GM12878 (cell line): Measurements from ENCODE around the gene TMEM120B. TPM values are rescaled to one million over a fixed set of nuclear protein-coding genes. Genes with fewer than 3 reads are reported as not detected.
A peak's percentile ranks its signal among the peaks of the same experiment; 100 is the strongest.

Experiments
- ATAC-seq: fragments of 200-7000 bp; cut with Tn5 transposase; 3 replicates; pipeline ENCODE4 v1.9.1; 2020; ENCODE audit warnings: mild to moderate bottlenecking, moderate library complexity
- BruUV-seq: library from RNA; stranded (reverse); fragments of 400-500 nt; replicated peaks from 2 replicates; lab custom pipeline; 2021; lab: Mats Ljungman, UMichigan
- CTCF ChIA-PET: fragments of 300-600 bp; sonication (Branson Sonifier 250); formaldehyde crosslinking; extraction: SDS; loops from one replicate; lab custom pipeline; 2021; ENCODE audit warnings: inconsistent platforms; lab: Yijun Ruan, JAX
- POLR2A ChIA-PET: fragments of 350-600 bp; formaldehyde crosslinking; extraction: SDS; loops from one replicate; lab custom pipeline; 2021; ENCODE audit warnings: inconsistent platforms; lab: Charles Lee
- RAD21 ChIA-PET: fragments of 300-600 bp; sonication (Branson Sonifier 250); formaldehyde crosslinking; loops from one replicate; lab custom pipeline; 2023; ENCODE audit warnings: antibody characterized with exemption; ENCODE audit not compliant: unreplicated experiment; lab: Charles Lee
- SMC1A ChIA-PET: fragments of 300-600 bp; sonication (Branson Sonifier 250); formaldehyde crosslinking; loops from one replicate; lab custom pipeline; 2023; ENCODE audit not compliant: unreplicated experiment, uncharacterized antibody; lab: Charles Lee
- DNase-seq: peaks from one replicate; pipeline ENCODE4 v3.0.0-alpha.2; 2011; ENCODE audit warnings: low read depth, low spot score
- FAIRE-seq: peaks from 3 replicates; lab custom pipeline; 2011; peaks lifted over from hg19 to GRCh38; lab: Jason Lieb, UNC
- H2AFZ ChIP-seq: 2 replicates; pipeline ENCODE4 v1.6.0; 2011; ENCODE audit warnings: low read depth, low read length, control low read depth; ENCODE audit not compliant: control insufficient read depth
- H3K27ac ChIP-seq: 2 replicates; pipeline ENCODE4 v1.5.1; 2011; ENCODE audit warnings: control low read depth; ENCODE audit not compliant: control insufficient read depth, insufficient read depth
- H3K27me3 ChIP-seq, 2 experiments: replicated peaks in 1 of 2; 2 replicates each; pipeline versions ENCODE4 v1.6.0 to v1.6.1; 2011; ENCODE audit warnings: low read length in 1 of 2; ENCODE audit not compliant: control insufficient read depth in 2 of 2, insufficient read depth in 2 of 2
- H3K36me3 ChIP-seq, 2 experiments: 2 replicates each; pipeline ENCODE4 v1.5.1; 2011; ENCODE audit warnings: low read length in 1 of 2; ENCODE audit not compliant: control insufficient read depth in 2 of 2, insufficient read depth in 2 of 2
- H3K4me1 ChIP-seq: 2 replicates; pipeline ENCODE4 v1.6.1; 2011; ENCODE audit warnings: mild to moderate bottlenecking, low read length, moderate library complexity, mixed read lengths; ENCODE audit not compliant: control insufficient read depth, insufficient read depth
- H3K4me2 ChIP-seq: 2 replicates; pipeline ENCODE4 v1.6.0; 2011; ENCODE audit warnings: control low read depth; ENCODE audit not compliant: control insufficient read depth, insufficient read depth
- H3K4me3 ChIP-seq: fragments of 200-600 bp; sonication (generic); 2 replicates; pipeline ENCODE4 v1.5.1; 2016
- H3K79me2 ChIP-seq: 2 replicates; pipeline ENCODE4 v1.6.0; 2011; ENCODE audit warnings: low read length; ENCODE audit not compliant: control insufficient read depth, insufficient read depth
- H3K9ac ChIP-seq: 2 replicates; pipeline ENCODE4 v1.8.0; 2011; ENCODE audit warnings: low read length, control low read depth, mixed read lengths; ENCODE audit not compliant: control insufficient read depth, insufficient read depth
- H3K9me3 ChIP-seq: replicated peaks from 3 replicates; pipeline ENCODE4 v1.5.1; 2011; ENCODE audit warnings: mild to moderate bottlenecking, low read length; ENCODE audit not compliant: control insufficient read depth, insufficient read depth
- H4K20me1 ChIP-seq: 2 replicates; pipeline ENCODE4 v1.6.0; 2011; ENCODE audit not compliant: control insufficient read depth, insufficient read depth
- CTCF ChIP-seq, 3 experiments: IDR thresholded peaks in 2 of 3; conservative IDR thresholded peaks in 1 of 3; 2 replicates each; pipeline ENCODE4 v1.5.1; 2011; ENCODE audit warnings: low read depth in 3 of 3, low read length in 3 of 3, mild to moderate bottlenecking in 3 of 3, control low read depth in 2 of 3, moderate library complexity in 2 of 3, inconsistent platforms in 1 of 3, mixed read lengths in 1 of 3; ENCODE audit not compliant: control insufficient read depth in 2 of 3, insufficient read depth in 1 of 3; ENCODE audit errors: extremely low read depth in 1 of 3
- EED ChIP-seq: sonication (generic); IDR thresholded peaks from 2 replicates; pipeline ENCODE4 v1.6.1; 2016; ENCODE audit warnings: antibody characterized with exemption, low read depth
- GATAD2B ChIP-seq: fragments of 450-650 bp; conservative IDR thresholded peaks from 2 replicates; pipeline ENCODE4 v1.6.1; 2017; ENCODE audit warnings: low read depth, mild to moderate bottlenecking, moderate library complexity
- HCFC1 ChIP-seq: fragments of 150-350 bp; IDR thresholded peaks from 2 replicates; pipeline ENCODE4 v1.6.1; 2014; ENCODE audit warnings: low read length
- NFIC ChIP-seq: IDR thresholded peaks from 2 replicates; pipeline ENCODE4 v1.6.1; 2012; ENCODE audit warnings: low read depth, mild to moderate bottlenecking, inconsistent platforms, low read length, moderate library complexity
- NFYA ChIP-seq: IDR thresholded peaks from 2 replicates; pipeline ENCODE4 v1.6.1; 2011; ENCODE audit warnings: low read depth, mild to moderate bottlenecking, low read length, improper control_type of control experiment, borderline replicate concordance
- NRF1 ChIP-seq: conservative IDR thresholded peaks from 2 replicates; pipeline ENCODE4 v1.6.1; 2011; ENCODE audit warnings: mild to moderate bottlenecking, low read depth, low read length, improper control_type of control experiment
- PML ChIP-seq: IDR thresholded peaks from 2 replicates; pipeline ENCODE4 v1.6.1; 2012; ENCODE audit warnings: low read length, inconsistent platforms
- POLR2A ChIP-seq: IDR thresholded peaks from 2 replicates; pipeline ENCODE4 v1.6.1; 2011; ENCODE audit warnings: low read depth, mild to moderate bottlenecking, low read length
- RBBP5 ChIP-seq: fragments of 200-600 bp; sonication (generic); conservative IDR thresholded peaks from 2 replicates; pipeline ENCODE4 v1.6.1; 2016
- RCOR1 ChIP-seq: conservative IDR thresholded peaks from 2 replicates; pipeline ENCODE4 v1.6.1; 2012; ENCODE audit warnings: low read depth, low read length, improper control_type of control experiment
- SUPT20H ChIP-seq: IDR thresholded peaks from 2 replicates; pipeline ENCODE4 v1.6.1; 2011; ENCODE audit warnings: low read depth, mild to moderate bottlenecking, low read length, moderate library complexity, borderline replicate concordance; ENCODE audit not compliant: control insufficient read depth
- TCF12 ChIP-seq: IDR thresholded peaks from 2 replicates; pipeline ENCODE4 v1.6.1; 2011; ENCODE audit warnings: low read depth, mild to moderate bottlenecking, low read length
- YY1 ChIP-seq: IDR thresholded peaks from 2 replicates; pipeline ENCODE4 v1.6.1; 2011; ENCODE audit warnings: low read depth, mild to moderate bottlenecking, low read length
- ZNF274 ChIP-seq: IDR thresholded peaks from one replicate; pipeline ENCODE4 v1.8.0; 2011; ENCODE audit not compliant: insufficient read length, insufficient read depth
- ZNF622 ChIP-seq: fragments of 450-650 bp; IDR thresholded peaks from 2 replicates; pipeline ENCODE4 v1.6.1; 2017; ENCODE audit warnings: mild to moderate bottlenecking, inconsistent platforms
- WGBS: methylation state at CpG from one replicate; pipeline ENCODE4 v1.1.6; 2016; ENCODE audit warnings: low lambda C conversion rate; ENCODE audit not compliant: insufficient replicate concordance, insufficient coverage; ENCODE audit errors: missing lambda C conversion rate; 5-methylcytosine and 5-hydroxymethylcytosine counted together
- in situ Hi-C: fragments of 300-500 bp; cut with MboI; formaldehyde crosslinking; loops from 9 replicates; pipeline ENCODE4 v1.14.3; 2018; ENCODE audit warnings: mixed read lengths
- intact Hi-C: fragments of 100-400 bp; cut with micrococcal nuclease; formaldehyde crosslinking; loops from one replicate; pipeline ENCODE4 v1.14.2; 2022; ENCODE audit not compliant: unreplicated experiment
- polyA plus RNA-seq, 11 experiments: library from polyadenylated mRNA; depleted of rRNA in 4 of 11; unstranded in 6 of 11; stranded (reverse) in 5 of 11; fragments of >200 nt; fragmentation: Nextera tagmentation in 4 of 11; fragmentation: Illumina TruSeq in 1 of 11; extraction: Ambion mirVana in 4 of 11; extraction: Trizol in 1 of 11; gene quantifications; 1 replicate in 1 of 11; 2 replicates in 10 of 11; pipeline versions ENCODE4 v1.2.1 to v1.2.3, GENCODE V29; 2011 to 2016; ENCODE audit warnings: inconsistent platforms in 2 of 11, missing spikeins in 2 of 11, low read depth in 1 of 11
- total RNA-seq, 4 experiments: library from RNA; depleted of rRNA in 3 of 4; stranded (reverse); fragments of >200 nt in 3 of 4; fragmentation: Illumina TruSeq in 1 of 4; extraction: Trizol in 1 of 4; gene quantifications; 2 replicates each; pipeline versions ENCODE4 v1.2.1 to v1.2.3, GENCODE V29; 2013 to 2021
- TF ChIP-seq, protein P1 (sequence below): fragments of 450-650 bp; IDR thresholded peaks from 2 replicates; pipeline ENCODE4 v1.6.1; 2017; ENCODE audit warnings: antibody characterized with exemption, mild to moderate bottlenecking, moderate library complexity
- TF ChIP-seq, protein P2 (sequence below): IDR thresholded peaks from 2 replicates; pipeline ENCODE4 v1.6.1; 2012; ENCODE audit warnings: low read depth, low read length, improper control_type of control experiment
- TF ChIP-seq, protein P3 (sequence below): IDR thresholded peaks from 2 replicates; pipeline ENCODE4 v1.6.1; 2011; ENCODE audit warnings: borderline replicate concordance, low read depth, mild to moderate bottlenecking, moderate library complexity, low read length; ENCODE audit not compliant: insufficient read depth, poor library complexity, severe bottlenecking

Gene TMEM120B
- total and polyA plus RNA-seq, 10 of the 15 experiments (the other 5 are each of a cell fraction or from before 2014, with no cell fraction given), result 4.0 to 26.2 (median 9.2) TPM

- ChIA-PET CTCF (interaction anchor here (1.0 to 2.1 kb wide), 2 partner anchors 11 to 34 kb away, joined by 3 to 8 read pairs; no protein-coding TSS in a partner anchor), RAD21 (no interaction called here), SMC1A (no interaction called here), POLR2A (no interaction called here)
- WGBS, result 79% methylated on average over 9 of the region's 9 CpGs
- intact Hi-C loops, result no loop called here
- H3K79me2 ChIP-seq, result no peaks in the 10 kb centered on the region
- H3K36me3 ChIP-seq, result peaks cover 4 to 13% of the 10 kb centered on the region in 2 experiments; a peak in 3 of 4 replicates
- no TSS peak for BruUV-seq
- no peaks in the 10 kb centered on the region for H3K4me1 ChIP-seq
- no peak for DNase-seq
- peak; percentile 33 for ATAC-seq
- no peaks in the 10 kb centered on the region for H3K27me3 ChIP-seq
- no peak overlapping the region for H3K9ac ChIP-seq
- H4K20me1 ChIP-seq, result no peaks in the 10 kb centered on the region; the same call in 1 of the 2 replicates
- no peak overlapping the region for H3K27ac ChIP-seq
- H3K9me3 ChIP-seq, result no peaks in the 10 kb centered on the region
- in situ Hi-C loops, result no loop called here
- no peak for FAIRE-seq
- no peak overlapping the region for H3K4me2 ChIP-seq
- no peak overlapping the region for H3K4me3 ChIP-seq
- no peak overlapping the region for H2AFZ ChIP-seq
- no peak for TF ChIP-seq SUPT20H
- TF ChIP-seq ZNF274, result no peak
- no peak for TF ChIP-seq GATAD2B
- TF ChIP-seq NRF1, result no peak
- no peak for TF ChIP-seq NFYA
- no peak for TF ChIP-seq RCOR1
- TF ChIP-seq YY1, result no peak
- TF ChIP-seq NFIC, result no peak
- TF ChIP-seq, protein P1, sequence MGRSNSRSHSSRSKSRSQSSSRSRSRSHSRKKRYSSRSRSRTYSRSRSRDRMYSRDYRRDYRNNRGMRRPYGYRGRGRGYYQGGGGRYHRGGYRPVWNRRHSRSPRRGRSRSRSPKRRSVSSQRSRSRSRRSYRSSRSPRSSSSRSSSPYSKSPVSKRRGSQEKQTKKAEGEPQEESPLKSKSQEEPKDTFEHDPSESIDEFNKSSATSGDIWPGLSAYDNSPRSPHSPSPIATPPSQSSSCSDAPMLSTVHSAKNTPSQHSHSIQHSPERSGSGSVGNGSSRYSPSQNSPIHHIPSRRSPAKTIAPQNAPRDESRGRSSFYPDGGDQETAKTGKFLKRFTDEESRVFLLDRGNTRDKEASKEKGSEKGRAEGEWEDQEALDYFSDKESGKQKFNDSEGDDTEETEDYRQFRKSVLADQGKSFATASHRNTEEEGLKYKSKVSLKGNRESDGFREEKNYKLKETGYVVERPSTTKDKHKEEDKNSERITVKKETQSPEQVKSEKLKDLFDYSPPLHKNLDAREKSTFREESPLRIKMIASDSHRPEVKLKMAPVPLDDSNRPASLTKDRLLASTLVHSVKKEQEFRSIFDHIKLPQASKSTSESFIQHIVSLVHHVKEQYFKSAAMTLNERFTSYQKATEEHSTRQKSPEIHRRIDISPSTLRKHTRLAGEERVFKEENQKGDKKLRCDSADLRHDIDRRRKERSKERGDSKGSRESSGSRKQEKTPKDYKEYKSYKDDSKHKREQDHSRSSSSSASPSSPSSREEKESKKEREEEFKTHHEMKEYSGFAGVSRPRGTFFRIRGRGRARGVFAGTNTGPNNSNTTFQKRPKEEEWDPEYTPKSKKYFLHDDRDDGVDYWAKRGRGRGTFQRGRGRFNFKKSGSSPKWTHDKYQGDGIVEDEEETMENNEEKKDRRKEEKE, result no peak
- TF ChIP-seq, protein P2, sequence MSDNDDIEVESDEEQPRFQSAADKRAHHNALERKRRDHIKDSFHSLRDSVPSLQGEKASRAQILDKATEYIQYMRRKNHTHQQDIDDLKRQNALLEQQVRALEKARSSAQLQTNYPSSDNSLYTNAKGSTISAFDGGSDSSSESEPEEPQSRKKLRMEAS, result no peak
- TF ChIP-seq RBBP5, result no peak
- no peak for TF ChIP-seq HCFC1
- TF ChIP-seq PML, result no peak
- no peak for TF ChIP-seq ZNF622
- TF ChIP-seq CTCF (IDR thresholded peaks at IDR 0.05 in 2 of 3, conservative IDR thresholded peaks at IDR 0.05 in 1 of 3; ENCODE audit: control insufficient read depth in 2 of 3, extremely low read depth in 1 of 3, insufficient read depth in 1 of 3, low read depth in 3 of 3, low read length in 3 of 3), result no peak
- no peak for TF ChIP-seq EED
- TF ChIP-seq, protein P3, sequence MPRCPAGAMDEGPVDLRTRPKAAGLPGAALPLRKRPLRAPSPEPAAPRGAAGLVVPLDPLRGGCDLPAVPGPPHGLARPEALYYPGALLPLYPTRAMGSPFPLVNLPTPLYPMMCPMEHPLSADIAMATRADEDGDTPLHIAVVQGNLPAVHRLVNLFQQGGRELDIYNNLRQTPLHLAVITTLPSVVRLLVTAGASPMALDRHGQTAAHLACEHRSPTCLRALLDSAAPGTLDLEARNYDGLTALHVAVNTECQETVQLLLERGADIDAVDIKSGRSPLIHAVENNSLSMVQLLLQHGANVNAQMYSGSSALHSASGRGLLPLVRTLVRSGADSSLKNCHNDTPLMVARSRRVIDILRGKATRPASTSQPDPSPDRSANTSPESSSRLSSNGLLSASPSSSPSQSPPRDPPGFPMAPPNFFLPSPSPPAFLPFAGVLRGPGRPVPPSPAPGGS, result no peak
- TF ChIP-seq TCF12, result no peak
- no peak for TF ChIP-seq POLR2A
Measured at GRCh38 chr12:121828826-121829225, 116.3 kb downstream of the TMEM120B start.
